Raji (cell line): ENCODE data around the gene NRBP1.
A peak's percentile ranks its signal among the peaks of the same experiment; 100 is the strongest.

Experiments used
- POLR2A ChIP-seq: IDR thresholded peaks from 2 replicates; pipeline ENCODE4 v1.6.1; 2011; ENCODE audit warnings: low read depth, low read length, control low read depth; ENCODE audit not compliant: insufficient read depth

Gene NRBP1

DNA sequence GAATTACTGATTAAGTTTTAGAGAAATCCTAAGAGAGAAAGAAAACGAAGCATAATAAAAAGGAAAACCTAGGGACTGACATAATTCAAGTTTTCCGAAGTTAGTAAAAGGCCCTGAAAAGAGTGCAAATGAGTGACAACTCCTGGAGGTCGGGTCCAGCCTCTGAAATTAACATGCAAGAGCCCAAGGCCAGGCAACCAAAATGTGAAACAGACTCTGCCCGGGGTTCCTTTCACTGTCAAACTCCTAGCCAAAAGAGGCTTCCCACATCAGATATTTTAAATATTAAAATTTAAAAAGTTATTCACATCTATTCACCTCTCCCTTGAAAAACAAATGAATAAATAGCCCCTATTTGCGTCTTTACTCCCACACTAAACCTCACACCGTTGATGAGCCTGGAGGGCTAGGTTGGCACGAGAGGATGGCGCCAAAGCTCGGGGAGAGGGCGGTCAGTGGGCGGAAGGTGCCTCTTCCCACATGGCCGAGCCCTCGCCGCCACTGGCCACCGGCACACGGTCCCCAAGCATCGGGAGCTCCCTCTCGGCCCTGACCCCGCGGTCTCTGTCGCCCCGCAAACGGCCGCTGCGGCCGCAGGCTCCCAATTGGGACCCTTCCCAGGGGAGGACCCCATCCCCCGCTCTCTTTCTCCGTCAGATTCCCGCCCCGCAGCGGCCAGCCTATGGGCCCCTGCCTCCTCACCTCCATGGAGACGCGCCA is 19.7 kb upstream of the NRBP1 start:
- no peak for TF ChIP-seq POLR2A

DNA sequence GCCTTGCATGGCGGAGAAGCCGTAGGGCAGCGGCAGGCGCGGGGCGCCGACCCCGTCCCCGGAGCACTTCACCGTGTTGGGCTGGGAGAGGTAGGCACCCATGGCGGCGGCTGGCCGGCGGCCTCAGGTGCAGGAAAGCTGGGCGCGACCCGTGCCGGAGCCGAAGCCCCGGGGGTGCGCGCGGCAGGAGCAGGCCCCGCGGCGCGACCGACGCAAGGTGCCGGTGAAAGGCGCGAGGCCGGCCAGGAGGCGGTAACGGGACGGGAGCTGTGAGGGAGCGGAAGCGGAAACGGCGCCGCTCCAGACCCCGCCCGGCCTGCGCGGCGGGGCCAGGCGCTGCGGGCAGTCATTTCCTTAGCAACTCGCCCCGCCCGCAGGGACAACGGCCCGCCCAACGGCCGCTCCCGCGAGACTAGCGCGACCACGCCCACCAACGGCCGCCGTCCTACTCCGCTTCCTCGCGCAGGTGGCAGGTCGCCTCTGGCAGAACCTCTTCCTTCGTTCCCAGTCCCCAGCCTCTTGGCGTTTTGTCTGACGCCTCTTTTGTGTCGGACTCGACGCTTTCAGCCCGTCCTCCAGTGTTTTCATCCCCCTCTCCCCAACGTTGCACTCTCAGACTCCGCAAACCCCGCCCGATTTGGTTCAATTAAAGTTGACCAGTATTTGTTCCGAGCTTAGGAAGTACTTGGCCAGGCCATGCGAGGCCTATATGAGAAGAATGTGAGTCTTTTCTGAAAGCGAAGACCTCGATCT is 18.9 kb upstream of the NRBP1 start, which contains the start of gene PPM1G:
TSS of gene PPM1G (minus strand) at position 271 of the 753 bp plus-strand sequence. CDS start at position 102, 169 bp downstream.
- TF ChIP-seq POLR2A: peak; percentile 99

DNA sequence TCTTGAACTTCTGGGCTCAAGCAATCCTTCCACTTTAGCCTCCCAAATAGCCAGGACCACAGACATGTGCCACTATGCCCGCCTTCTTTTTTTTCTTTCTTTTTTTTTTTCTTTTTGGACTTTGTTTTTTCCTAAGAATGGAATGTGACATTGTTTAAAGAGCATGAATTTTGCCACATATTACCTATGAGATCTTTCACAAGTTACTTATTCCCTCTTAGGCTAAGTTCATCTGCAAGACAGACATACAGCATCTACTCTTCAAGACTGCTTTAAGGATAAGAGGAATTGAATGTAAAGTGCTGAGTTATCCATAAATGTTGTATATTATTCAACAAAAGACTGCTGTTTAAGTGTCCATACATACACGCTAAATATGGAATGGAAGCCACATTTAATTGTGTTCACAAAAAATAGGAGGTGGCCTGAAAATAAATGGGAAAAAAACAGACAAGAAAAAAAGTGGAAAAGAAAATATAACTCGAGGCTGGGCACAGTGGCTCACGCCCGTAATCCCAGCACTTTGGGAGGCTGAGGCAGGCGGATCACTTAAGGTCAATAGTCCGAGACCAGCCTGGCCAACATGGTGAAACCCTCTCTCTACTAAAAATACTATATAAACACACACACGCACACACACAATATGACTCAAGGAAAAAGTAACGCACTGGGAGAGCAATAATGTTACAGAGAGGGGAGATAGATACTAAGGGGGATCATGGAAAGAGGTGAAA is 15.8 kb upstream of the NRBP1 start:
- TF ChIP-seq POLR2A: no peak

DNA sequence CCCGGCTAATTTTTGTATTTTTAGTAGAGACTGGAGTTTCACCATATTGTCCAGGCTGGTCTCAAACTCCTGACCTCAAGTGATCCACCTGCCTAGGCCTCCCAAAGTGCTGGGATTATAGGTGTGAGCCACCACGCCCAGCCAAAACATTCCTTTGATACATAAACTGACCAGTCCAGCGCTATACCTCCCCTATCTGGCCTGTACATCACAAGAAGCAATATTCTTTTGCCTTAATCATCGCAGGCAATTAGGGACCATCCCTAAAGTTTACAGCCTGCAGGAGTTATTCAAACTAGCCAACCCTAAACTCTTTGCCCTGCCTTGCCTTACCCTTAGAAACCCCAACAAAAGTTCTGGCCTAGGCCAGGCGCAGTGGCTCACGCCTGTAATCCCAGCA is 12.3 kb upstream of the NRBP1 start:
- no peak for TF ChIP-seq POLR2A

DNA sequence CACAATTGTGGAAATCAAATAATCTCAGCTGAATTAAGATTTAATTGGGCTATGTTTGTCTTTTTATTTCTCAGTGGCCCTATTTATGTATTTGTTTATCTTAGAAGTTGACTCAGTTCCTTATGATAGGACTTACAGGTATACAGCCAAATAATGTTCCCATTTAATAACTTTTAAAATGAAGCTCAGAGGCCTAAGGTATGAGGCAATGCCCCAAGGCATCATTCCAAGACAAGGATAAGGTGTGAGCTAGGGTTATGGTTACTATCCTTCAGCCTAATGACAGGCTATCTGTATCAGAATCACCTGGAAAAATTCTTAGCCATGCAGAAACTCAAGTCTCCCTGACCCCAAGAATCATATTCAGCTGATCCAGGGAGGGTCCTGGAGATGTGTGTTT is 7.4 kb upstream of the NRBP1 start:
- no peak for TF ChIP-seq POLR2A

DNA sequence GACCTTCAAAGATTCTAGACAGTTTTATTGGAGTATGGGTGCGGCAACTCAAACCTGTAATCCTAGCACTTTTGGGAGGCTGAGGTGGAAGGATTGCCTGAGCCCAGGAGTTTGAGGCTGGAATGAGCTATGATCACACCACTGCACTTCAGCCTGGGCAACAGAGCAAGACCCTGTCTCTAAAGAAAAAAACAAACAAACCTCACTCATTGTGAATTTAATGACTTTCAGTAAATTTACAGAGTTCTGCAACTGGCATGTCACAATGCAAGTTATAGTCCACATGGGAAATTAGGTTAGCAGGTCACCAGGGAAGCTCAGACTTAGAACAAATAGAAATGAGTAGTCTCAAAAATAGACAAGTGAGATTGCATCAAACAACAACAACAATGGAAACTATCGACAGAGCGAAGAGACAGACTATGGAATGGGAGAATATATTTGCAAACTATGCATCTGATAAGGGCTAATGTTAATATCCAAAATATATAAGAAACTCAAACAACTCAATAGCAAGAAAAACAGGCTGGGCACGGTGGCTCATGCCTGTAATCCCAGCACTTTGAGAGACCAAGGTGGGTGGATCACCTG is 6.7 kb upstream of the NRBP1 start:
- no peak for TF ChIP-seq POLR2A

DNA sequence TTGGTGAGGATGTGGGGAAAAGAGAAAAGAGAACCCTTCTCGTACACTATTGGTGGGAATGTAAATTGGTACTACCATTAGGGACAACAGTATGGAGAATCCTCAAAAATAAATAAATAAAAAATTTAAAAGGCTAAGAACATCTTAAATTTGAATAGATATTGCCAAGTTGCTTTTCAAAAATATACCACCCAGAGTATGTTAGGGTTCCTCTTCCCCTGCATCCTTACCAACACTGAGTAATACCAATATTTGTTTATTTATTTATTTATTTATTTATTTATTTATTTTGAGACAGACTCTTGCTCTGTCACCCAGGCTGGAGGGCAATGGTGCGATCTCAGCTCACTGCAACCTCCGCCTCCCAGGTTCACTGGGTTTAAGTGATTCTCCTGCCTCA is 5.5 kb upstream of the NRBP1 start:
- TF ChIP-seq POLR2A: no peak

DNA sequence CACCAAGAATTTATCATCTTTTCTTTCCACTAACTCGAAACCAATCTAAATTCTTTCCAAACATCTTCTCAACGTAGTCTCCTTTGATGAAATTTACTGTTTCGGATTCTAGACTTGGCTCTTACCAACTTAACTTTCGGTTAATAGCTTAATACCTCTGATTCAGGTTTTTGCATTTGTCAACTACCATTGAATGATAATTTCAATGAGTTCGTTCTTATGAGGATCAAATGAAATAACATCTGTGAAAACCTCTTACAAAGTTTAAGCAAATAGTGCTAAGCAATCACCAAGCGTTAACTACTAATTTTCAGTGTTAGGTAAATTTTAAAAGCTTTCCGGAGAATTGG is 593 bp upstream of the NRBP1 start:
- no peak for TF ChIP-seq POLR2A

DNA sequence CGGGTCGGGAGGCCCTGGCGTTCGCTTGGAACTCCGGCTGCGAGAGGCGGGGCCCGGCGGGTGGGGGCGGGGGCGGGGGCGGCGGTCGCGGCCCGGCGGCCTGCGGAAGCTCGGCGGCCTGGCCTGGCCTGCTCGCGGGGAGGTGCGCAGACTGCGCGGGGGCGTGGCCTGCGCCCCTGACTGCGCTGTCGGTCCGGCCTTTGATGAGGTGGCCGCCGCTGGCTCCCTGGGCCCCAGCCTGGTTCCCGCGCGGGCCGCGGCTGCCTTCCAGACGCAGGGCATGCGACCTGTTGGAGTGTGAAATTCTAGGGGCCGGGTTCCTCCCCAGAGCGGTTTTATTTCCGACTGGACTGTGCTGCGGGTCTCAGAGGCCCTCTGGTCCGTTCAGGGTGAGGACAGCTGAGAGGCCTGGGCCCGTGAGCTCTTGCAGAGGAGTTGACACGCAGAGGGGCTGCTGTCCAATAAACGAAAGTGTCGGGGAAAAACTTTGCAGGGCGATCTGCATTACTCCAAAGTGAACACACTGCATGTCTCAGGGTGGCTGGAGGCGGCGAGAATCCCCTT is 629 bp downstream of the NRBP1 start:
- no peak for TF ChIP-seq POLR2A

DNA sequence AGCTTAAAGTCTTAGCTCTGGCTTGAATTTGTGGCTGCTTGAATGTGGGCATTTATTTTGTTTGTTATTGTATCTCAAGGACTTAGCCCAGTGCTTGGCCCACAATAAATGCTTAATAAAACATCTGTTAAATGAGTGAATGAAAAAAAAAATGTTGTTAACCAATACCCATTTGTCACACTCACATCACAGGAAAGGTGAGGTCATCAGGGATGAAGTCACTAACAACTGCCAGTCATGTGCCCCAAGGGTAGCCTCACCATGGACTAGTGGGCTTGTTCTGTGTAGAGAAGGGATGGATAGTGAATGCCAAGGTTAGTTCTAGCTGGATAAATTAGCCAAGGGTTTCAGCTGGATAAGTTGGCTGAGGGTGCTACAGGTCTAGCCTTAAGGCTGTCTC is 3.0 kb downstream of the NRBP1 start:
- TF ChIP-seq POLR2A: no peak

DNA sequence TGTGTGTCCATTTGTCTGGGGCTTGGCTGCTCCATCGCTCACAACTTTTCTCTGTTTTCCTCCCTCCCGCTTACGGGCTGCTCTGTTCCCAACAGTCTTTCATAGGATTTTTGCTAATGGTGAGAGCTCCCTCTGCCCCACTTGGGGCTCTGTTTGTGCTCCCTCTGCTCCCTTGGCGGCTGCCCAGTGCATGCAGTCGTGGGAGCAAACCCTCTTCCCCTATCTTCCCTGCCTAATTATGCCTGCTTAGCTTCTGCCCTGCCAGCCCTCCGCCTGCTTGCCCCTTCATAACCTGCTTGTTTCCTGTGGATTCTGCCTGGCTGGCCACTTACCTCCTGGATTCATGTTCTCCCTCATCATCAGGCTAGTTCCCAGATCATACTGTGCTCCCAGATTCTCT is 7.2 kb downstream of the NRBP1 start:
- no peak for TF ChIP-seq POLR2A

DNA sequence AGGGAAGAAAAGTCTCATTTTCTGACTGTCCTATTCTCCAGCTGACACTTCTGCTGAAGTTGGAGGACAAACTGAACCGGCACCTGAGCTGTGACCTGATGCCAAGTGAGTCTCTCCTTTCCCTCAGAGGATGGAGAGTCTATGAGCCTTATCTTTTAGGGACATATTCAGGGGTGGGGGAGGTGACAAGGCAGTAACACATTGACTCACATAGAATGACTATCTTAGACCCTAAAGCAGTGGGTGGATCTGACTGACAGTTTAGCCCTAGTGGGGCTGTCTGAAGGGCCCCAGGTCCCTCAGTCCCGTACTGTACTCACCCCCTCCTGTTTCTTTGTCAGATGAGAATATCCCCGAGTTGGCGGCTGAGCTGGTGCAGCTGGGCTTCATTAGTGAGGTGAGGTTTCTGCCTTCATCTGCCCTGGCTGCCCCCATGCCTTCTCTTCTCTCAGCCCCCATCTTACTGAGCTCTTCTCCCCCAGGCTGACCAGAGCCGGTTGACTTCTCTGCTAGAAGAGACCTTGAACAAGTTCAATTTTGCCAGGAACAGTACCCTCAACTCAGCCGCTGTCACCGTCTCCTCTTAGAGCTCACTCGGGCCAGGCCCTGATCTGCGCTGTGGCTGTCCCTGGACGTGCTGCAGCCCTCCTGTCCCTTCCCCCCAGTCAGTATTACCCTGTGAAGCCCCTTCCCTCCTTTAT is 12.9 kb downstream of the NRBP1 start:
- no peak for TF ChIP-seq POLR2A

DNA sequence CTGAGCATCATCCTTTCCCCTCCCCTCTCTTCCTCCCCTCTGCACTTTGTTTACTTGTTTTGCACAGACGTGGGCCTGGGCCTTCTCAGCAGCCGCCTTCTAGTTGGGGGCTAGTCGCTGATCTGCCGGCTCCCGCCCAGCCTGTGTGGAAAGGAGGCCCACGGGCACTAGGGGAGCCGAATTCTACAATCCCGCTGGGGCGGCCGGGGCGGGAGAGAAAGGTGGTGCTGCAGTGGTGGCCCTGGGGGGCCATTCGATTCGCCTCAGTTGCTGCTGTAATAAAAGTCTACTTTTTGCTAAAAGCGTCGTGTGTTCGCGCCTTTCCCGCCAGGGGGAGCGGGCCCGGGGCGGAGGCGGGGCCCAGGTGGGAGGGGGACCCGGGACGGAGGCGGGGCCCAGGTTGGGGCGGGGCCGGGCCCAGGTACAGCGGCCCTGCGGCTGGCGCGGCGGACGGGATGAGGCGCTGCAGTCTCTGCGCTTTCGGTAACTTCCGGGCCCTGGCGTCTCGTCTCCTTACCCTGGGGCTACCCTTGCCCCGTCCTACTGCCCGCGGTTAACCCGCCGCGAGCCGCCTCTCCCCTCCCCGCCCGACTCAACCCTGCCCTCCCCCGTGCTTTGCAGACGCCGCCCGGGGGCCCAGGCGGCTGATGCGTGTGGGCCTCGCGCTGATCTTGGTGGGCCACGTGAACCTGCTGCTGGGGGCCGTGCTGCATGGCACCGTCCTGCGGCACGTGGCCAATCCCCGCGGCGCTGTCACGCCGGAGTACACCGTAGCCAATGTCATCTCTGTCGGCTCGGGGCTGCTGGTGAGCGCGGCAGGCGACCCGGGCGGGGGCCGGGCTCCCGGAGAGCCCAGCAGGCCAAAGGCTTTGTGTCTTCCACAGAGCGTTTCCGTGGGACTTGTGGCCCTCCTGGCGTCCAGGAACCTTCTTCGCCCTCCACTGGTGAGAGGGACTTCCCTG is 13.8 kb downstream of the NRBP1 start, which contains the start of gene KRTCAP3:
TSS of gene KRTCAP3 (plus strand) at position 424 of the 962 bp plus-strand sequence. CDS start at position 456, 32 bp downstream.
- no peak for TF ChIP-seq POLR2A
